ENCODE data around the gene DGKD. TPM values are rescaled to one million over a fixed set of nuclear protein-coding genes. Genes with fewer than 3 reads are reported as not detected.

DGKD gene
- total and polyA plus RNA-seq, 7 experiments from 2014 or later: 25.8 to 252 (median 206) TPM

GRCh38 chr2:233449081-233449901, 95.0 kb downstream of the DGKD start:
- no peak overlapping the region for H3K4me3 ChIP-seq (ENCODE audit: low read length)
- peaks cover 2 to 14% (median 9%) of the 10 kb centered on the region in 7 donors for H3K4me1 Mint-ChIP-seq
- H3K9me3 ChIP-seq (ENCODE audit: control insufficient read depth in 2 of 3, low read length in 3 of 3): no peaks in the 10 kb centered on the region
- ChIA-PET POLR2A (interaction anchor here (0.9 kb wide), 1 partner anchor 66 kb away, joined by 5 read pairs; no protein-coding TSS in a partner anchor), CTCF (interaction anchor here (18.1 kb wide), 1 partner anchor 45 kb away, joined by 379 read pairs; no protein-coding TSS in a partner anchor)
- H3K4me3 Mint-ChIP-seq: no peak overlapping the region
- H3K27ac Mint-ChIP-seq: peak overlapping the region in 1 of 9 donors; percentile 80
- no peaks in the 10 kb centered on the region for H3K27me3 ChIP-seq (ENCODE audit: control insufficient read depth in 2 of 2, insufficient read depth in 2 of 2, low read length in 2 of 2)
- DNase-seq (no peak), ATAC-seq (no peak)
- intact Hi-C loops (cut with micrococcal nuclease): loop anchor here in 1 of 2 donors (10.0 kb wide), 1 partner anchor 594 kb away; no protein-coding TSS in a partner anchor
- no peaks in the 10 kb centered on the region for H3K27me3 Mint-ChIP-seq
- H3K36me3 ChIP-seq (ENCODE audit: control insufficient read depth in 2 of 3, insufficient read depth in 3 of 3, low read length in 3 of 3): peaks cover 18 to 100% (median 60%) of the 10 kb centered on the region in 3 experiments
- H3K27ac ChIP-seq (ENCODE audit: low read depth, low read length): no peak overlapping the region
- H3K4me1 ChIP-seq (ENCODE audit: control insufficient read depth in 2 of 2, insufficient read depth in 2 of 2, low read length in 2 of 2): no peaks in the 10 kb centered on the region
- H3K9me3 Mint-ChIP-seq: peaks cover 0 to 1% (median 0%) of the 10 kb centered on the region in 11 donors
- peaks cover 9 to 56% (median 21%) of the 10 kb centered on the region in 5 donors for H3K36me3 Mint-ChIP-seq

GRCh38 chr2:233449921-233450863, 95.9 kb downstream of the DGKD start:
- no peaks in the 10 kb centered on the region for H3K27me3 Mint-ChIP-seq
- H3K36me3 Mint-ChIP-seq: peaks cover 10 to 55% (median 17%) of the 10 kb centered on the region in 5 donors
- intact Hi-C loops (cut with micrococcal nuclease): loop anchor here in 1 of 2 donors (10.0 kb wide), 1 partner anchor 595 kb away; no protein-coding TSS in a partner anchor

GRCh38 chr2:233450864-233451575, 96.7 kb downstream of the DGKD start:
- ChIA-PET CTCF (interaction anchor here (1.2 kb wide), 1 partner anchor 8 kb away, joined by 3 read pairs; no protein-coding TSS in a partner anchor), POLR2A (no interaction called here)
- H3K4me3 Mint-ChIP-seq: no peak overlapping the region
- H3K36me3 ChIP-seq (ENCODE audit: control insufficient read depth in 2 of 3, insufficient read depth in 3 of 3, low read length in 3 of 3): peaks cover 34 to 100% (median 65%) of the 10 kb centered on the region in 3 experiments
- intact Hi-C loops (cut with micrococcal nuclease): no loop called here
- no peaks in the 10 kb centered on the region for H3K4me1 ChIP-seq (ENCODE audit: control insufficient read depth in 2 of 2, insufficient read depth in 2 of 2, low read length in 2 of 2)
- H3K27ac Mint-ChIP-seq: peak overlapping the region in 1 of 9 donors; percentile 19
- H3K9me3 ChIP-seq (ENCODE audit: control insufficient read depth in 2 of 3, low read length in 3 of 3): no peaks in the 10 kb centered on the region
- peaks cover 0 to 1% (median 0%) of the 10 kb centered on the region in 11 donors for H3K9me3 Mint-ChIP-seq
- H3K27me3 Mint-ChIP-seq: no peaks in the 10 kb centered on the region
- no peaks in the 10 kb centered on the region for H3K27me3 ChIP-seq (ENCODE audit: control insufficient read depth in 2 of 2, insufficient read depth in 2 of 2, low read length in 2 of 2)
- ATAC-seq (no peak), DNase-seq (no peak)
- no peak overlapping the region for H3K27ac ChIP-seq (ENCODE audit: low read depth, low read length)
- H3K36me3 Mint-ChIP-seq: peaks cover 10 to 57% (median 18%) of the 10 kb centered on the region in 5 donors
- H3K4me1 Mint-ChIP-seq: peaks cover 0 to 5% (median 2%) of the 10 kb centered on the region in 7 donors
- H3K4me3 ChIP-seq (ENCODE audit: low read length): no peak overlapping the region

More at GRCh38 chr2:233449921-233450863, 95.9 kb downstream of the DGKD start:
- Histone ChIP-seq H3K27ac (ENCODE audit: low read depth, low read length) (no peak overlapping the region), H3K9me3 (ENCODE audit: control insufficient read depth in 2 of 3, low read length in 3 of 3) (no peaks in the 10 kb centered on the region), H3K4me3 (ENCODE audit: low read length) (no peak overlapping the region), H3K4me1 (ENCODE audit: control insufficient read depth in 2 of 2, insufficient read depth in 2 of 2, low read length in 2 of 2) (no peaks in the 10 kb centered on the region), H3K27me3 (ENCODE audit: control insufficient read depth in 2 of 2, insufficient read depth in 2 of 2, low read length in 2 of 2) (no peaks in the 10 kb centered on the region), H3K36me3 (ENCODE audit: control insufficient read depth in 2 of 3, insufficient read depth in 3 of 3, low read length in 3 of 3) (peaks cover 27 to 100% (median 62%) of the 10 kb centered on the region in 3 experiments)
- Mint-ChIP-seq H3K9me3 (peaks cover 0 to 1% (median 0%) of the 10 kb centered on the region in 11 donors), H3K27ac (no peak overlapping the region), H3K4me1 (peaks cover 0 to 5% (median 2%) of the 10 kb centered on the region in 7 donors), H3K4me3 (no peak overlapping the region)
- ATAC-seq (no peak), DNase-seq (no peak)
- ChIA-PET POLR2A (no interaction called here), CTCF (no interaction called here)

DNA sequence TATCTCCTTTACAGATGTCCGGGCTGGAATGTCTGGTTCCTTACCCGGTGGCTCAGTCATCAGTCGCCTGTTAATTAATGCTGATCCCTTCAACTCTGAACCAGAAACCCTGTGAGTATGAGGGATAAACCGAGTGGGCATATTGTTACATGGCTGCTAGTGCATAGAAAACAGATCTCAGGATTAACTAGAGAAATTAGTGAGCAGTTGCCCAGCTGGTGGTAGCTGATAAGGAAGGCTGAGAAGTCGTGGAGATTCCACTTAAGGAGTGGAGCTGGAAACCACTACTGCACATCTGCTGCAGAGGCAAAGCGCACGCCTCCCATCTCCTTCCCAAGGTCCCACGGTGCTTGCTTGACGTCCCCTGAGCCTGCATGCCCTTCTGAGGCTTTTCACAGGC, 97.7 kb downstream of the DGKD start:
- no peaks in the 10 kb centered on the region for H3K27me3 Mint-ChIP-seq
- H3K36me3 Mint-ChIP-seq: peaks cover 10 to 60% (median 13%) of the 10 kb centered on the region in 5 donors
- POLR2A ChIA-PET: interaction anchor here (0.6 kb wide), 1 partner anchor 129 kb away, joined by 3 read pairs; no protein-coding TSS in a partner anchor
- H3K4me1 ChIP-seq (ENCODE audit: control insufficient read depth in 2 of 2, insufficient read depth in 2 of 2, low read length in 2 of 2): no peaks in the 10 kb centered on the region
- CTCF ChIA-PET: interaction anchor here (1.2 to 1.9 kb wide), 2 partner anchors 9 to 47 kb away, joined by 3 to 7 read pairs; no protein-coding TSS in a partner anchor
- ATAC-seq (no peak), DNase-seq (no peak)
- no peaks in the 10 kb centered on the region for H3K9me3 ChIP-seq (ENCODE audit: control insufficient read depth in 2 of 3, low read length in 3 of 3)
- H3K27ac ChIP-seq (ENCODE audit: low read depth, low read length): no peak overlapping the region
- no peak overlapping the region for H3K4me3 ChIP-seq (ENCODE audit: low read length)
- intact Hi-C loops (cut with micrococcal nuclease): no loop called here
- H3K27ac Mint-ChIP-seq: peak overlapping the region in 2 of 9 donors; percentile 36 to 69
- H3K36me3 ChIP-seq (ENCODE audit: control insufficient read depth in 2 of 3, insufficient read depth in 3 of 3, low read length in 3 of 3): peaks cover 34 to 100% (median 70%) of the 10 kb centered on the region in 3 experiments
- H3K9me3 Mint-ChIP-seq: peaks cover 0 to 1% (median 0%) of the 10 kb centered on the region in 11 donors
- no peak overlapping the region for H3K4me3 Mint-ChIP-seq
- no peaks in the 10 kb centered on the region for H3K27me3 ChIP-seq (ENCODE audit: control insufficient read depth in 2 of 2, insufficient read depth in 2 of 2, low read length in 2 of 2)
- peaks cover 0 to 5% (median 2%) of the 10 kb centered on the region in 7 donors for H3K4me1 Mint-ChIP-seq

DNA sequence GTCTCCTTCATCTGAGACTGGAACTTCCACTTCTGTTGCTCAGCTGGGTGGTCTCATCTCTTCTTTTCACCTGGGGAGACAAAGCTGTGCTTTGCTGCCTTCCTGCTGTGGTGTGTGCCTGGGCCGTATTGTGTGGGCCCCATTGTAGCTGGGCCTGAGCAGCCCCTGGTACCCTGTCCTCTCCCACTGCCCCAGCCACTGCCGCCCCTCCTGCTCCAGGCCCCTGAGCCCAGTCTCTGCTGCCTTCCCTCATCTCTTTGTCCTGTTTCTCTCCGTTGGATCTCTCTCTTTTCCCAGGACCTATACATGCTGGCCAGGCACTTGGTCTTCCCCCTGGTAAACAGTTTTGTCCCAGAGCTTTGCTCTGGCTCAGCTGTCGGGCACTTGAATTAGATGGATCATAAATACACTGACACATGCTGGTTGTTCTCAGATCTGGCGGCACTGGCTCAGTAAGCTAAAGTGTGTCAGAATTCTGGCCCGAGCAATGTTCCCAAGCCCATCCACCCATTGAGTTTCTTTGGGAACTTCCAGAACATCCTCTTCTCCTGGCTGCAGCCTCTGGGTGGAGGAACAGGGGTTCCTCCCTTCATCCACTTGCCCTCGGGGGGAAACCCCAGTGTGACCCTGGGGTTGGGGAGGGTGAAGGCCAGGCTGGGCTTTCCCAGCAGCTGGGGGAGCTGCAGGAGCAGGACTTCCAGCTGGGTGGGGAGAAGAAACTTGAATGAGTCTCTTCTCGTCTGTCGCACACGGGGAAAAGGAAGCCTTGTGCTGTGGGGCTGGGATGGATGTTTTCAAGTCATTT, 99.0 kb downstream of the DGKD start:
- no peaks in the 10 kb centered on the region for H3K9me3 Mint-ChIP-seq
- ATAC-seq: no peak
- Histone ChIP-seq H3K4me3 (ENCODE audit: low read length) (no peak overlapping the region), H3K4me1 (ENCODE audit: control insufficient read depth in 2 of 2, insufficient read depth in 2 of 2, low read length in 2 of 2) (no peaks in the 10 kb centered on the region), H3K27me3 (ENCODE audit: control insufficient read depth in 2 of 2, insufficient read depth in 2 of 2, low read length in 2 of 2) (no peaks in the 10 kb centered on the region), H3K27ac (ENCODE audit: low read depth, low read length) (no peak overlapping the region), H3K9me3 (ENCODE audit: control insufficient read depth in 2 of 3, low read length in 3 of 3) (no peaks in the 10 kb centered on the region), H3K36me3 (ENCODE audit: control insufficient read depth in 2 of 3, insufficient read depth in 3 of 3, low read length in 3 of 3) (peaks cover 38 to 100% (median 71%) of the 10 kb centered on the region in 3 experiments)
- H3K4me1 Mint-ChIP-seq: peaks cover 0 to 5% (median under 1%) of the 10 kb centered on the region in 7 donors
- no peaks in the 10 kb centered on the region for H3K27me3 Mint-ChIP-seq
- ChIA-PET POLR2A (interaction anchor here (0.7 kb wide), 1 partner anchor 51 kb away, joined by 3 read pairs; no protein-coding TSS in a partner anchor), CTCF (interaction anchor here (1.9 kb wide), 1 partner anchor 49 kb away, joined by 7 read pairs; no protein-coding TSS in a partner anchor)
- peaks cover 5 to 58% (median 19%) of the 10 kb centered on the region in 5 donors for H3K36me3 Mint-ChIP-seq
- no peak for DNase-seq
- H3K27ac Mint-ChIP-seq: peak overlapping the region in 3 of 9 donors; percentile 20 to 79 (median 66)
- H3K4me3 Mint-ChIP-seq: no peak overlapping the region
- intact Hi-C loops (cut with micrococcal nuclease): no loop called here

Measured in naive thymus-derived CD4-positive, alpha-beta T cell (primary cell).